Sigmoid colon (tissue), 4 donors: Measurements from ENCODE around the gene EPHX1.

Experiments used
- POLR2AphosphoS5 ChIP-seq, 4 donors: sonication (generic); formaldehyde crosslinking; IDR thresholded peaks; one replicate each; pipeline ENCODE4 v1.6.1; 2017; ENCODE audit warnings: antibody characterized with exemption in 4 of 4
- TF ChIP-seq, protein P1 (sequence below), 4 experiments: fragments of 450-650 bp in 3 of 4; fragments of 200-600 bp in 1 of 4; IDR thresholded peaks; one replicate each; pipeline ENCODE4 v1.5.1; 2016 to 2019; ENCODE audit warnings: antibody characterized with exemption in 4 of 4, mild to moderate bottlenecking in 3 of 4, moderate library complexity in 2 of 4

GRCh38 chr1:225815526-225816178 lies 5.7 kb downstream of the EPHX1 start:
- TF ChIP-seq, protein P1, sequence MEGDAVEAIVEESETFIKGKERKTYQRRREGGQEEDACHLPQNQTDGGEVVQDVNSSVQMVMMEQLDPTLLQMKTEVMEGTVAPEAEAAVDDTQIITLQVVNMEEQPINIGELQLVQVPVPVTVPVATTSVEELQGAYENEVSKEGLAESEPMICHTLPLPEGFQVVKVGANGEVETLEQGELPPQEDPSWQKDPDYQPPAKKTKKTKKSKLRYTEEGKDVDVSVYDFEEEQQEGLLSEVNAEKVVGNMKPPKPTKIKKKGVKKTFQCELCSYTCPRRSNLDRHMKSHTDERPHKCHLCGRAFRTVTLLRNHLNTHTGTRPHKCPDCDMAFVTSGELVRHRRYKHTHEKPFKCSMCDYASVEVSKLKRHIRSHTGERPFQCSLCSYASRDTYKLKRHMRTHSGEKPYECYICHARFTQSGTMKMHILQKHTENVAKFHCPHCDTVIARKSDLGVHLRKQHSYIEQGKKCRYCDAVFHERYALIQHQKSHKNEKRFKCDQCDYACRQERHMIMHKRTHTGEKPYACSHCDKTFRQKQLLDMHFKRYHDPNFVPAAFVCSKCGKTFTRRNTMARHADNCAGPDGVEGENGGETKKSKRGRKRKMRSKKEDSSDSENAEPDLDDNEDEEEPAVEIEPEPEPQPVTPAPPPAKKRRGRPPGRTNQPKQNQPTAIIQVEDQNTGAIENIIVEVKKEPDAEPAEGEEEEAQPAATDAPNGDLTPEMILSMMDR (IDR thresholded peaks at IDR 0.05): no peak
- TF ChIP-seq POLR2AphosphoS5 (IDR thresholded peaks at IDR 0.05): no peak
